NCI-H524 (cell line): ENCODE data around the gene BUD13.
"Not testable (repeated sequence)": the region's sequence is repeated elsewhere in the genome, so short reads cannot be mapped to it uniquely, and the experiment has no call there.

Source experiments
- DNase-seq, 2 experiments: peaks; one replicate each; lab custom pipeline; 2025; lab: John Stamatoyannopoulos, UW

The BUD13 gene

DNA sequence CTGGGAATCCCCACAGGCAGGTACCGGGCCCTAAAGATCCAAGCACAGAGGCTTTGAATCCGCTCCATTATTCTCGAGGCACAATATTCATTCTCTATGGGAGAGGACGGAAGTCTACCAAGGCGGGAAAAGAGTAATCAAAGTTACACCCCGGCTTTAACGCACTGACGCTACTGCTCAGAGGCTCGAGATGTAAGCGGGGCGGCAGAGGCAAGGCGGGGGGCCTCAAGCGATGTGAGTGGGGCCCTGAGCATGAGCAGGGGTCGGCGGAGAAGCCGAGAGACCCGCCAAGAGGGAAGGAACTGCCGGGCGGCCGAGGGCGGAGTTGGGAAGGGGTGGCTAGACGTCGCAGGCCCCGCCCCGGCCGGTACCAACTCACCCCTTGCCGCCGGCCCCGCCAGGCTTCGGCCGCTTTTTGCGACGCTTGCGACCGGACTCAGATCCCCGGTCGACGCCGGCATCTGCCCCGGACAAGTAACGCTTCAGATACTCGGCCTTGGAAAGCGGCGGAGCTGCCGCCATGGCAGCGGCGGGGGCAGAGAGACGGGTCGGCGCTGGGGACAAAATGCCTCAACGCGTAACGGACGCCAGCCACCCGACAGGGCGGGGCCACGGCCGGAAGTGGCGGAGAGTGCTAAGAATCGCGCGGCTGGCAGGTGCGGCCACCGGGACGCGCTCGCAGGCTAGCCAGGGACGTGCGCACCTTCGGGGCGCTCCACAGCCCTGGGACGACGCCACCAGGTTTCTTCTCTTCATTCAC, at the start of gene BUD13:
Gene BUD13, minus strand, starts transcription at position 545 of the 760 bp plus-strand sequence. Its CDS starts 23 bp downstream, at position 522.
- peak; percentile 42 to 81 for DNase-seq

- no peak for DNase-seq
These were observed 49.8 kb upstream of the BUD13 start for GRCh38 chr11:116822575-116822974.

DNA sequence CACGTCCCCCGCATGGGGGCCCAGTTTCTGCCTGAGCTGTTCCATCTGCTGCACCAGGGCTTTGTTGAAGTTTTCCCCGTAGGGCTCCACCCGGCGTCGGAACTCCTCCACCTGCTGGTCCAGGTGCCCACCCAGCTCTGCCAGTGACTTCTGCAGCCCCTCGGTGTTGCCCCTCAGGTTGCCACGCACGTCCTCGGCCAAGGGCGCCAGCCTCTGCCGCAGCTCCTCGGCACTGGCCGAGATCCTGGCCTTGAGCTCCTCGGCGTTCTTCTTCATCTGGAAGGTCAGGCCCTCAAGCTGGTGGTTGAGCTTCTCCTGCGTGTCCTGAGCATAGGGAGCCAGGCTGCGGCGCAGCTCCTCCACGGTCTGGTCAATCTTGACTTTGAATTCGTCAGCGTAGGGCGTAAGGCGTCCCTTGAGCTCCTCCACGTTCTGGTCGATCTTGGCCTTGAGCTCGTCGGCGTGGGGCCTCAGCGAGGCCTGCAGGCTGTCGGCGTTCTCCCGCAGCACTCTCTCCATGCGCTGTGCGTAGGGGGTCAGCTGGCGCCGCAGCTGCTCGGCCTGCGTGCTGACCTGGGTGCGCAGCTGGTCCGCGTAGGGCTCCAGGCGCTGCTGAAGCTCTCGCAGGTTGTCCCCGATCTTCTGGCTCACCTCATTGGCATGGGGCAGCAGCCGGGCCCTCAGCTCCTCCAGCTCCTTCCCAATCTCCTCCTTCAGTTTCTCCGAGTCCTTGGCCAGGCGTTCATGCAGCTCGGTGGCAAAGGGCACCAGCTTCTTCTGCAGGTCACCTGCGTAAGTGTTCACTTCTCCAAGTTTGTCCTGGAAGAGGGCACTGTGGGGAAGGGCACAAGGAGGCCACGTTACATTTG, 48.5 kb upstream of the BUD13 start:
- no peak for DNase-seq

GRCh38 chr11:116819049-116819448, 46.3 kb upstream of the BUD13 start:
- DNase-seq, result no peak

- no peak for DNase-seq
These were observed 41.7 kb upstream of the BUD13 start for GRCh38 chr11:116814502-116814901.

- no peak for DNase-seq
These were observed 41.1 kb upstream of the BUD13 start for GRCh38 chr11:116813781-116814471.

DNA sequence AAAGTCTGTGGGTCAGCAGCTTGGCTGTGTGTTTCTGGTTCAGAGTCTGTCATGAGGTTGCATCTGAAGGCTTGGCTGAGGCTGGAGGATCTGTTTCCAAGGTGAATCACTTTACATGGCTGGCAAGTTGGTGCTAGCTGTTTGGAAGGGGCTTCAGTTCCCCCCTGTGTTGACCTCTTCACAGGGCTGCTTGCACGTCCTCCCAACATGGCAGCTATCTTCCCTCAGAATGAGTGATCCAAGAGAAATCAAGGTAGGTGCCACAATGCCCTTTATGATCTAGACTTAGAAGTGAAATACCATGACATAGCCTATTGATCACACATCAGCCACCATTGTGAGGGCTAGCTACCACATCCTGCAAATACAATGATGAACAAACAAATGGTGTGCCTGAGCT, 40.4 kb upstream of the BUD13 start:
- DNase-seq, result no peak

- DNase-seq, result no peak
These were observed 39.3 kb upstream of the BUD13 start for GRCh38 chr11:116812109-116812508.

GRCh38 chr11:116811194-116811593, 38.4 kb upstream of the BUD13 start:
- DNase-seq, result no peak

DNA sequence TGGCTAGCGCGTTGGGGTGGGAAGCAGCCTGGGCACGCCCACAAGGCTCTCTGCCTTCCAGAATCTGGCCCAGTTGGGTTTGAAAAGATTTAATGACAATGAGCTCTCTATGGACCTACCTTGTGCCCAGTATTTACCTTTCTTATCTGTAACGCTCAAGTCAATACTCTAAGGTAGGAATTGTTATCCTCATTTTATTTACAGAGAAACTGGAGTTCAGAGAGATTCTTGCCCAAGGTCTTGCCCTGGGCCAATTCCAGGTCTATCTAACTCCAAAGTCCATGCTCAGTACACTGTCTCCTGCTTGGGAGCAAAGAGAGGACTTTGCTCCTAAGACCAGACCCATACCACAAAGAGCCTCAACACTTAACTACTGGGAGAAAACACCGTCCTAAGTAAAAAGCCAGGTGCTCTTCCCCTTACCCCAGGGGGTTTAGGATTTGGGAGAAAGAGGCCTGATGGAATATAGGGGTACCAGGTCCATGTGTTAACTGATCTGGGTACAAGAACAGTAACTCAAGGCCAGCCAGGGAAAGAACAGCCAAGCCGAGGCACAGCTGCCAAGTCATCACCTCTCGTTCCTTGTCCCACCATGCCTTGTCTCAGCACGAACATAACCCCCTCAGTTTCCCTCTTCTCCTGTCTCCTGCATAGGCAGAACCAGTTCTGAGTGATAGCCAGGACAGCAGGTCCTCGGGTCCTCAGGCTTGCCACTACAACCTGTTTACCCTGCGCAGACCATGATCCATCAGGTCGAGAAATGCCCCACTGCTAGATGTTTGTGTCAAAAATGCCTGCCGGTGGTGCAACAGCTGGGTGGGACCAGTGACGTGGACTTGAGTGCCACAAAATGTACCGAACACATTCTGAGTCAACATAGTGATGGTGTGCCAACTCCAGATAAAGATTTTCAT, 35.7 kb upstream of the BUD13 start:
- DNase-seq, result no peak

- DNase-seq, result no peak
These were observed 34.9 kb upstream of the BUD13 start for GRCh38 chr11:116807601-116808261.

DNA sequence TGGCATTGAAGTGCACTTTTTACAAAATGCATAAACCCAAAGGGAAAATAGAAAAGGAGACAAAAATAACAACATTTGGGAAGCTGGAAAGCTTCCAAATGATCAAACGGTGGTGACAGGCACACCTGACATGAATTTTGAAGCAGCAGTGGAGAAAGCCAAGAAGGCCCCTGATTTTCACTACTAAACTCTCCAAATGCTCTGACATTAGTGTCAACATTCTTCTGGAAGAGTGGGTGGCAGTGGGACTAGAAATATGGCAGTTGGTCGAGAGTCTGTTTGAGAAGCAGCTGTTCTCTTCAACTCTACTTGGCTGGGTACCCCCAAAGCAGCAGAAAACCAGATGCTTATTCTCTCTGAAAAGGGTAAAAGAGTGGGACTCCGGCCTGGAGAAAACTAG, 31.2 kb upstream of the BUD13 start:
- DNase-seq, result no peak

DNA sequence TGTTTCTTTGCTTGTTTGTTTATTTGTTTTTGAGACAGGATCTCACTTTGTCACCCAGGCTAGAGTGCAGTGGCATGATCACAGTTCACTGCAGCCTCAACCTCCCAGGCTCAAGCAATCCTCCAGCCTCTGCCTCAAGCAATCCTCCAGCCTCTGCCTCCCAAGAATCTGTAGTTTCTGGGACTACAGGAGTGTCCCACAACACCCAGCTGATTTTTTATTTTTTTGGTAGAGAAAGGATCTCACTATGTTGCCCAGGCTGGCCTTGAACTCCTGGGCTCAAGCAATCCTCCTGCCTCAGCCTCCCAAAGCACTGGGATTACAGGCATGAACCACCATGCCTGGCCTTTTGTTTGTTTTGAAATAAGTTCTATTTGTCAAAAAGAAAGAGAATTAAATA, 28.9 kb upstream of the BUD13 start:
- DNase-seq, result not testable (repeated sequence)

- DNase-seq, result no peak
These were observed 27.8 kb upstream of the BUD13 start for GRCh38 chr11:116800610-116801009.

DNA sequence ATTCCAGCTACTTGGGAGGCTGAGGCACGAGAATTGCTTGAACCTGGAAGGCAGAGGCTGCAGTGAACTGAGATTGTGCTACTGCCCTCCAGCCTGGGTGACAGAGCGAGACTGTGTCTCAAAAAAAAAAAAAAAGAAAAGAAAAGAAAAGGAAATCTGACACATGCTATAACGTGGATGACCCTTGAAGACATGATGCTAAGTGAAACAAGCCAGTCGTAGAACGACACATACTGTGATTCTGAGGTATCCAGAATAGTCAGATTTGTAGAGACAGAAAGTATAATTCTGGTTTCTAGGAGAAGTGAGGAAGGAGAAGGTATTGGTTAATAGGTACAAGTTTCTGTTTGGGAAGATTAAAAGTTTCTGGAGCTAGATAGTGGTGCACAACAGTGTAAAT, 25.6 kb upstream of the BUD13 start:
- no peak for DNase-seq

- no peak for DNase-seq
These were observed 25.0 kb upstream of the BUD13 start for GRCh38 chr11:116797816-116798215.

DNA sequence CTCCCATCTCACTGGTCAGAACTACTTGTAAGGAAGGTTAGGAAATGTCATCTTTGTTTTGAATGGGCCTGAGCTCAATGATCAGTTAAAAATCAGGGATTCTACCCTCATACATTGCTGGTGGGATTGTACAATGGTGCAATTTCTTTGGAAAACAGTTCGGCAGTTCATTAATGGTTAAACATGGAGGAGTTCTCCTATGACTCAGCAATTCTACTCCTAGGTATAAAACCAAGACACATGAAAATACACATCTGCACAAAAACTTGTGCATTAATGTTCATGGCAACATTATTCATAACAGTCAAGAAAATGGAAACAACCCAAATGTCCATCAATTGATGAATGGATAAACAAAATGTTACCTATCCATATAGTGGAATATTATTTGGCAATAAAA, 23.8 kb upstream of the BUD13 start:
- DNase-seq, result no peak

DNA sequence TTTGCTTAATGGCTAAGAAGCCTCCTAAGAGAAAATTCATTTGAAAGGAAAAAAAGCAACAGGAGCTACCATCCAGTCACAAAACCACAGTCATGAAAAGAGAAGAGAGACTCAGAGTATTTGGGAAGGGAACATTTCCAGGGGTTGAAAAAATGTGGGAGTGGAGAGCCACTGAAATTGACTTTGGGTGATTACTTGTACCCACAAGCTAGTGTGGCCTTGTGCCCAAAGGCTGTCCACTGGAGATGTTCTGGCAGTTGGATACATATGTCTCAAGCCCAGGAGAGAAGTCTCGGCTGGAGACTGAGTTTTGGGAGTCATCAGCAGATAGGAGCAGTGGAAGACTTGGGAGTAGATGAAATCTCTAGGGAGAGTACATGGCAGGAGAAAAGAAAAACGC, 22.1 kb upstream of the BUD13 start:
- DNase-seq, result no peak

- DNase-seq, result no peak
These were observed 20.9 kb upstream of the BUD13 start for GRCh38 chr11:116793772-116794097.

DNA sequence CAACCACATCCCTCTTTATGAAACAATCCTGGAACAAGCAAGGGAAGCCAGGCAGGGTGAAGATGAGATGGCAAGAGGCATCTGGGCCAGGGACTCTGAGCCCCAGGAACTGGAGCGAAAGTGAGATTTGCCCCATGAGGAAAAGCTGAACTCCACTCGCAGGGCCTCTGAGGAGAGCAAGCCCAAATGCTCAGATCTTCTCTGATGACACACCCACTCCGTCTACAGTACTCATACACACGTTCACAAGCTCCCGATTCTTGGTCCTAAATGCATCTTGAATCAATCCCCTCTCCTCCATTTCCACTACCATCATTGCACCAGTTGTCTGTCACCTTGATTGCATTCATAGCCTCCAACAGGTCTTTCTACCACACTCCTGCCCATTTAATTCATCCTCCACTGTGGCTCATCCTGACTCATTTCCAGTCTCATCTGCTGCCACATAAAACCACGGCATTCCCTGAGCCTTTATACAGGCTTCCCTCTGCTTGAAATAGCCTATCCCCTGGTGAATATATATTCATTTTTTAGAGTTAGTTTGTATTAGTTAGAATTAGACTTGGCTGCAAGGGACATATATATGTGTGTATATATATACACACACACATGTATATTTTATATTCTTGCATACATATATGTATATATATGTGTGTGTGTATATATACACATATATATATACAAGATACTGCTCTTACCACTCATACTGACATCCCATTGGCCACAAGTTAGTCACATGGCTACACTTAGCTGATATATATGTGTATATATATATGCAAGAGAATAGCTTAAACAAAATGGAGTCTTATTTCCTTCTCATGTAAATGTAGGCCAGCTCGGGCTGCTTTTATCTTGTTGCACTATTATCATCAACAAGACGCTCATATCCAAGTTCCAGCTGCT, 20.3 kb upstream of the BUD13 start:
- no peak for DNase-seq
